ENCODE measurements around the gene KCNH1.

- no peak for TF ChIP-seq EP300 (conservative IDR thresholded peaks at IDR 0.05; ENCODE audit: poor library complexity, severe bottlenecking)
- TF ChIP-seq CTCF (IDR thresholded peaks at IDR 0.05; ENCODE audit: poor library complexity, severe bottlenecking), result no peak
- TF ChIP-seq POLR2AphosphoS5 (IDR thresholded peaks at IDR 0.05), result no peak
Observed at GRCh38 chr1:211118407-211119102, 15.4 kb downstream of the KCNH1 start.

Data from neural cell (in vitro differentiated cells).